HG02973 (cell line): ENCODE data around the gene MGAT2.
"Not testable (repeated sequence)": the region's sequence is repeated elsewhere in the genome, so short reads cannot be mapped to it uniquely, and the experiment has no call there.

ENCODE experiments used
- ATAC-seq: cut with Tn5 transposase; IDR thresholded peaks from one replicate; pipeline ENCODE4 v1.9.1; 2021; ENCODE audit warnings: moderate library complexity; ENCODE audit not compliant: unreplicated experiment

The MGAT2 gene

GRCh38 chr14:49612251-49612650 lies 8.3 kb upstream of the MGAT2 start:
- no peak for ATAC-seq

DNA sequence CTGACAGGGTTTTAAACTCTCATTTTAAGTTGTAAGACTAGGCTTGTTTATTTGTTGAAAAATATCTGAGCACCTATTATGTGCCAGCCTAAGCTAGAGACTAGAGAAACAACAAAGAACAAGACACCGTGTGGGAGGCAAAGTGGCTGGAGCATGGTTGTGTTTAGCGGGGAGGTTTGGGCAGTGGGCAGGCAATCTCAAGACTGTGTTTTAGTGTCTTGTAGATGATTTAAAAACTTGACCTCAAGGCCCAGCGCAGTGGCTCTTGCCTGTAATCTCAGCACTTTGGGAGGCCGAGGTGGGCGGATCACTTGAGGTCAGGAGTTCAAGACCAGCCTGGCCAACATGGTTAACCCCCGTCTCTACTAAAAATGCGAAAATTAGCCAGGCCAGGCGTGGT lies 7.9 kb upstream of the MGAT2 start:
- ATAC-seq: no peak

DNA sequence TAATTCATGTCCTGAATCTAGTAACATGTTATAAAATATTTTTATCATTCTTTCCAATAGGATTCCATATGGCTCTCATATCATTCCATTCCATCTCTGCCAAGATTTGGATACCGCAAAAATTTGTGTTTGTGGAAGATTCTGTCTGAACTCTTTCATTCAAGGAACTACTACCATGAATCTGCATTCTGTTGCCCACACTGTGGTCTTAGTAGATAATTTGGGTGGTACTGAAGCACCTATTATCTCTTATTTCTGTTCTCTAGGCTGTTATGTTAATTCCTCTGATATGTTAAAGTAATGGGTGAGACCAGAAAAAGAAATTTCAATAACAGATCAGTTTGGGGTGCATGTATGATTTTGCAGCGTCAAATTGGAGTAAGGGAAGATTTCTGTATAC lies 6.4 kb upstream of the MGAT2 start:
- no peak for ATAC-seq

DNA sequence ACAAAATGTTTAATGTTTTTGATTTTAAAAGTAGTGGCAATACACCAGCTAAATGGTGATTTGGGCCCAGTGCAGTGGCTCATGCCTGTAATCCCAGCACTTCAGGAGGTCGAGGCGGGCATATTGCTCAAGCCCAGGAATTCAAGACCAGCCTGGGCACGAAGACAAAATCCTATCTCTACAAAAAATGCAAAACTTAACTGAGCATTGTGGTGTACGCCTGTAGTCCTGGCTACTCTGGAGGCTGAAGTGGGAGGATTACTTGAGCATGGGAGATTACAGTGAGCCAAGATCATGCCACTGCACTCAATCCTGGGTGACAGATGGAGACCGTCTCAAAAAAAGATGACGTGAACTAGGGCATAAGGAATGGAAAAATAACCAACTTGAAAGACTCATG lies 4.8 kb upstream of the MGAT2 start:
- ATAC-seq: no peak

DNA sequence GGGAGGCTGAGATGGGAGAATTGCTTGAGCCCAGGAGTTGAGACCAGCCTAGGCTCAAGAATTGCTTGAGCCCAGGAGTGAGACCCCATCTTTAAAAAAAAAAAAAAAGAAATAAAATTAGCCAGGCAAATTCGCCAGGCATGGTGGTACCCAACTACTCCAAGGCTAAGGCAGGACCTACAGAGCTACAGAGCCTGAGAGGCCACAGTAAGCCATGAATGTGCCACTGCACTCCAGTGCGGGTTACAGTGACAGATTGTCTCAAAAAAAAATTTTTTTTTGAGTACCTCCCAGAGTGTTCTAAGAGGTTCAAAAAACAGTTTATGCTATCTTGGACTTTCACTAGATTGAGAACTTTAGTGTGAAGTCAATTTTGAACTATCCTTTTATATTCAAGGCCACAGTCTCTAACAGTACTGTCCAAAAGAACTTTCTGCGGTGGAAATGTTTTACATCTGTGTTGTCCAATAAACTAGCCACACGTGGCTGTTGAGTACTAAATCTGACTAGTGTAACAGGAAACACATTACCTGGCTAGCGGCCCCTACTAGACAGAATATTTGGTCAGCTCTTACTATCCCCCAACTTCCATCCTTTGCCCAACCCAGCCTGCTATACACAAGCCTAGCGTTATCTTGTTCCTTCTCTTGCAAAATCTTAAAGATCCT lies 2.6 kb upstream of the MGAT2 start:
- no peak for ATAC-seq

GRCh38 chr14:49619273-49619672 lies 1.3 kb upstream of the MGAT2 start:
- not testable (repeated sequence) for ATAC-seq

DNA sequence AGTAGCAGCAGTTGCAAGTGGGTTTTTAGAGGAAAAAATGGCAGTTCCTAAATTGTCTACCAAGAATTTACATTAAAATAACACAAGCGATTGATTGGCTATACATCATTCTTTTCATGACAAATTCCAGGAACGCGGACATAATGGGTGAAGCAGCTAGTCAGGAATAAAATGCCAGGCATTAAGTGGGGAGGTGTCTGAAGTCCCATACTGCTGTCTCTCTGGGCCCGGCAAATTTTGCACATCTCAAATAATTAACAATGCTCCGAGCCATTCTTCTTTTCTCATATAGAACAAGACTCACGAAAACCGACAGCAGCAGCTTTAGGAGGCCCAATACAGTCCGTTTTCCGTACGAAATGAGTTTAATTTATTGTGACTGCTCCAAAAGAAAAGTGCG lies 869 bp upstream of the MGAT2 start:
- no peak for ATAC-seq

- ATAC-seq: peak; percentile 25
Observed at GRCh38 chr14:49621114-49621881, 699 bp downstream of the MGAT2 start.

GRCh38 chr14:49622022-49622607 lies 1.5 kb downstream of the MGAT2 start:
- no peak for ATAC-seq

DNA sequence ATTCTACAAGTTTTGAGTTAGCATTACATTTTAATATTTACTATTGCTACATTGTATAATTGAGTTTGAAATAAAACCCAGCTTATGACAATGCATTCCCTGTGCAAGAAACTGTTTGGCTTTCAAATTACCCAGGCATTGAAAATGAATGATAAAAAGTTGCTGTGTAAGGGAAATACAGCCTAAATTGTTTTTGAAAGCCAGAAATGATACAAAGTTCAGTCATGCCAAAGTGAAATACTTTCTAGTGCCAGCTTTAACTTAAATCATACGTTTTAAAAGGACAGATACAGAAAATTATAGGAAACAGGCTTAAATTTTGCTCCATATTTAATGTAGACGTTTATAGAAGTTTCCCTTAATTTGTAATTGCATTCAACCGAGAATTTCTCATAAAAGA lies 2.8 kb downstream of the MGAT2 start:
- ATAC-seq: no peak

- ATAC-seq: no peak
Observed at GRCh38 chr14:49623941-49624839, 3.6 kb downstream of the MGAT2 start.

DNA sequence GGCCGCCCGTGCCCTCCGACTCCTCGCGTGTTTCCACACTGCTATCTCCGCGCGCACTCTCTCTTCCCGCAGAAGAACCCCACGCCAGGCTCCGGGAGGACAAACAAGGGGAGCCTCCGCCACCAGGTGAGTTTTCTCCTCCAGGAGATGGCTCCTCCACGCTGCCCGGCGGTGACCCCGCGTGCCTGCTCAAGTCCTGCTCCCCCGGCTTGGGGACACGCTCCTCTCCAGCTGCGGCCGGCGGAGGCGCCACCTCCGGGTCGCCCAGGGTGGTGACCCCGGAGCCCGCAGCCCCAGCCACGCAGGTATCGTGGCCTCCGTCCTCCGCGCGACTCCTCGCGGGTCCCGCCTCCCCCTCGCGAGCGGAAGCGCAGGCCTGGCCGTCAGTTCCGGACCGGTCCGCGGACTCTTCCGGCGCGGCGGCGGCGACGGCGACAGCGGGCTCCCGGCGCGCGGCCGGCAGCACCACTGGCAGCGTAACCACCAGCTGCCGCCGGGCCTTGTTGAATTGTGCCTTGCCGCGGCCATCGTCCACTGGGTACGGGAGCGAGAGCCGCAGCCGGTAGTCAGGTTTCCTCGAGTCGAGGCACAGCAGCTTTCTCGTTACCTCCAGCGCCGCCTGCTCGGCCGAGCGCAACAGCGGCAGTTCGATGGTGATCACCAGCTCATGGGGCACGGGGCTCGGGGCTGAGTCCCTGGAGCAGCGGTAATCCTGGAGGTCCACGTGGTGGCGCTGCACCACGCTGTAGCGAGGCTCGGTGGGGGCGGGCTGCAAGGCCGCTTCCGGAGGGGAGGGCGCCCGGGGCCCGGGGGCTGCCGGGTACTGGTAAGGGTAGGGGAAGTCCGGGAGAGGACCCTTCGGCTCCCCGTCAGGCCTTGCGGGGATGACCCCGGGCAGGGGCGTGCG lies 13.3 kb downstream of the MGAT2 start:
- ATAC-seq: peak; percentile 72

GRCh38 chr14:49634547-49635334 lies 14.1 kb downstream of the MGAT2 start, which contains the start of gene DNAAF2:
Gene DNAAF2 (minus strand): TSS chr14:49635244. CDS start chr14:49635149, 95 bp downstream.
- peak; percentile 26 for ATAC-seq

- no peak for ATAC-seq
Observed at GRCh38 chr14:49636866-49637265, 16.3 kb downstream of the MGAT2 start.

DNA sequence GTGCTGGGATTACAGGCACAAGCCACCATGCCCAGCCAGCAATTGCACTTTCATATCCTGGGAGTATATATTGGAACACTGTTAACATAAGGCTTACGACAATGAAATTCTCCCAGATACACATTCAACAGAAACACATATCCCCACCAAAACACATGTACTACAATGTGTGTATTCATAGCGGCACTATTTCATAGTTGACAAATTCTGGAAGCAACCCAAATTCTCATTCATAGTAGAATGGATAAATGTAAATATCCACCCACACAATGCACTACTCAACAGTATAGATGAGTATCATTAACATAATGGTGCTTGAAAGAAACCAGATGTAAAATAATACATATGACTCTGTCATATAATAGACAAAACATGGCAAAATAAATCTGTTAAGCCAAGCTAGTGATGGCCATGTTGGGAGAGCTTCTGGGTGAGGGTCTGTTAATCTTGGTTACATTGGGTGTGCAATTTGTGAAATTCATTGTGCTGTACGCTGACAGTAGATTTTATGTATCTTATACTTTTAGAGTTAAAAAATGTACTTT lies 17.0 kb downstream of the MGAT2 start:
- ATAC-seq: no peak

DNA sequence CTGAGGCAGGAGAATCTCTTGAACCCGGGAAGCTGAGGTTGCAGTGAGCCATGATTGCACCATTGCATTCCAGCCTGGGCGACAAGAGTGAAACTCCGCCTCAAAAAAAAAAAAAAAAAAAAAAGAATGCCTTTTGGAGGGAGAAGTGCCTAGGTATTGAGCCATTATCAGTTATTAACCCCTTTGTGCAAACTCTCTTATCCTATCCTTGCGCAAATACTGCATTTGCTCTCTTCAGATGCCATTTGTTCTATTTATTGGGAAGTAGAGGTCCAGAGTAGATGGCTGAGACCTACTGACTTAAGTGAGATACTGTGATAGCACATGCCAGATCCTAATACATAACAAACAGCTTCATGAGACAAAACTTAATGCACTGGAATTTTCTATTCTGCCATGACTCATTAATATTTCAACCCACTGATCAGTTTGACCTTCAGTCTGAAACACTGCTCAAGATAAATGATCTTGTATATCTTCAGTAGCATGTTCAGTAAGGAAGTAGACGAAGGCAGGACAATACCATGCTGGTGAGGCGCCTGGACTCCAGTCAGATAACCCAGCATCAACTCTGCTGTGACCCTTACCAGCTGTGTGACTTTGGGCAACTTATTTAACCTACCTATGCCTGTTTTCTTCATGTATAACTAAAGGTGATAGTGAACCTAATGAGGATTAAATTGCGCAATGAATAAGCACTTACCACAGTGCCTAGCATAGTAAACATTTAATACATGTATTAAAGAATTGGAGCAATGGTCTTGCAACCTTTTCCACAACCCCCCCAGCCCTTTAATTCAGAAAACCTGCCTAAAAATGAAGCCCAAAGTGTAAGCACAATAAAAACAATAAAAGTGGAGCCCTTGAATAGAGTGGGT lies 20.2 kb downstream of the MGAT2 start:
- ATAC-seq: no peak

DNA sequence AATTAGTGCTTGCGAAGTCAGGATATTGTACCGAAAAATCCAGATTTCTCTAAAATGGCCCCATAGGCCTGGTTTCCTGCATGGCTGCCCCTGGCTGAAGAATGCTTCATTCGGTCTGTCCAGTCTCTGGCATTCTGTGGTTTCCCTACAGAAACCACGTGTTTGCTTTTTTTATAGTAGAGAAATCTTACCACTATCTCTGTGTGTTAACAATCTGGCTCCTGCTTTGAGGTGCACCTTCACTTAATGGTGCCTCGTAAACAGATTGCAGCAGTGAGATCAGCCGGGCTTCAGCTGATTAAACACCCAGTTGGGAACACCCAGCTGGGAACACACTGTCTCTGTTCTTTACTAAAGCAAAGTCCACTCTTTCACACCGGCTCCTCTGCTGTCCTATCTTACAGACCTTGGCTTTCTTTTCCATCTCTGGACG lies 21.1 kb downstream of the MGAT2 start:
- ATAC-seq: no peak

DNA sequence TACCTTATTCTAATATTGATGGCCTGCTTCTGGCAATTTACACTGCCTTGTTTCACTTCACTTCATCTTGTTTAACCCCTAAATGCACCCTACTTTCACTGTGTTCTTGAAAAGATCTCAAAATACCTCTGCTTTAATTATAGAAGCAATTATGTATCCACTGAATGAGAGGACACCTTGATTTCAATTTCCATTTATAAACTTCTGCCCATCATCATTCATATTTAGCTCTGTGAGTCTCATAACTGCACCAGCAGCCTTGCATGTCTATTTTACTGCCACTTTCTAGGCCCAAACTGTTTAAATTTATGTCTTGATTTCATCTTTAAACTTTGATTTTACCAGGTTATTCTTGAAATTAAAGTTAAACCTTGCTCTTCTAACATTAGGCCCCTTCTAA lies 21.6 kb downstream of the MGAT2 start:
- no peak for ATAC-seq
